K562 (cell line): ENCODE results near the gene LRRC4B. TPM values are rescaled to one million over a fixed set of nuclear protein-coding genes. Genes with fewer than 3 reads are reported as not detected.

Experiments
- ATF1 ChIP-seq, 2 experiments: fragments of 450-650 bp in 1 of 2; IDR thresholded peaks; 2 replicates each; pipeline ENCODE4 v1.6.1; 2016; ENCODE audit warnings: missing compliant biosample characterization in 1 of 2, missing genetic modification characterization in 1 of 2
- BRD4 ChIP-seq: fragments of 200-600 bp; sonication (generic); IDR thresholded peaks from 2 replicates; pipeline ENCODE4 v1.6.1; 2017; ENCODE audit warnings: inconsistent platforms
- CHAMP1 ChIP-seq: fragments of 450-650 bp; IDR thresholded peaks from 2 replicates; pipeline ENCODE4 v1.6.1; 2016; ENCODE audit warnings: mild to moderate bottlenecking
- HDAC2 ChIP-seq: fragments of 450-650 bp; IDR thresholded peaks from 2 replicates; pipeline ENCODE4 v1.6.1; 2016; ENCODE audit warnings: mild to moderate bottlenecking
- NFRKB ChIP-seq: fragments of 450-650 bp; IDR thresholded peaks from 2 replicates; pipeline ENCODE4 v1.6.1; 2016; ENCODE audit warnings: low read depth
- POLR2B ChIP-seq: fragments of 450-650 bp; IDR thresholded peaks from 2 replicates; pipeline ENCODE4 v1.6.1; 2018; ENCODE audit warnings: low read depth; ENCODE audit not compliant: partially characterized antibody
- RNF2 ChIP-seq: sonication (generic); IDR thresholded peaks from 2 replicates; pipeline ENCODE4 v1.6.1; 2016
- SMARCA5 ChIP-seq: fragments of 450-650 bp; IDR thresholded peaks from 2 replicates; pipeline ENCODE4 v1.6.1; 2016
- USF2 ChIP-seq: sonication (generic); formaldehyde crosslinking; IDR thresholded peaks from 2 replicates; pipeline ENCODE4 v1.5.0; 2020; ENCODE audit warnings: missing genetic modification reagents
- XRCC5 ChIP-seq: fragments of 200-400 bp; formaldehyde crosslinking; IDR thresholded peaks from 2 replicates; pipeline ENCODE4 v1.6.1; 2017; ENCODE audit warnings: low read depth, mild to moderate bottlenecking, low read length
- ZFP1 ChIP-seq: fragments of 450-650 bp; formaldehyde crosslinking; IDR thresholded peaks from 2 replicates; pipeline ENCODE4 v1.4.0; 2020; ENCODE audit warnings: mild to moderate bottlenecking, mixed read lengths
- ZNF318 ChIP-seq, 2 experiments: fragments of 450-650 bp; IDR thresholded peaks; 2 replicates each; pipeline ENCODE4 v1.6.1; 2016; ENCODE audit warnings: mild to moderate bottlenecking in 2 of 2, borderline replicate concordance in 1 of 2, low read depth in 1 of 2, moderate library complexity in 1 of 2
- ZNF740 ChIP-seq, 3 experiments: fragments of 200-800 bp in 1 of 3; sonication (Bioruptor generic) in 1 of 3; sonication (generic) in 1 of 3; formaldehyde crosslinking in 1 of 3; IDR thresholded peaks; 2 replicates each; pipeline versions ENCODE4 v1.6.1 to v1.8.0; 2016 to 2022; ENCODE audit warnings: mild to moderate bottlenecking in 2 of 3, missing compliant biosample characterization in 2 of 3, missing genetic modification characterization in 2 of 3, missing genetic modification reagents in 1 of 3
- ZNF766 ChIP-seq: fragments of 200-800 bp; sonication (Bioruptor generic); conservative IDR thresholded peaks from 2 replicates; pipeline ENCODE4 v1.6.1; 2016; ENCODE audit warnings: missing genetic modification characterization, missing compliant biosample characterization
- polyA plus RNA-seq, 8 experiments: library from polyadenylated mRNA; depleted of rRNA in 4 of 8; stranded (reverse) in 5 of 8; unstranded in 3 of 8; fragments of >200 nt; fragmentation: Nextera tagmentation in 2 of 8; fragmentation: Illumina TruSeq in 1 of 8; extraction: Ambion mirVana in 2 of 8; extraction: Trizol in 1 of 8; gene quantifications; 2 replicates each; pipeline versions ENCODE4 v1.2.1 to v1.2.3, GENCODE V29; 2011 to 2014; ENCODE audit warnings: inconsistent platforms in 1 of 8, missing spikeins in 1 of 8
- total RNA-seq, 7 experiments: library from RNA; depleted of rRNA in 6 of 7; stranded (reverse); fragments of >200 nt in 6 of 7; fragmentation: Illumina TruSeq in 2 of 7; extraction: Trizol in 2 of 7; gene quantifications; 2 replicates each; pipeline versions ENCODE4 v1.2.1 to v1.2.3, GENCODE V29; 2011 to 2021; ENCODE audit warnings: low replicate concordance in 1 of 7

LRRC4B gene
- total and polyA plus RNA-seq, 9 of the 15 experiments (the other 6 are each of a cell fraction or from before 2014, with no cell fraction given), result 0.18 to 9.6 (median 2.9) TPM; not detected in 2

- peak; percentile 47; the same call in 1 of the 2 replicates for TF ChIP-seq ZNF740 (CRISPR knock-in tag; IDR thresholded peaks at IDR 0.05)
- peak in 1 of 2 experiments; percentile 62; a peak in 1 of 4 replicates for TF ChIP-seq ZNF740 (tag; IDR thresholded peaks at IDR 0.05)
- no peak for TF ChIP-seq NFRKB
- no peak for TF ChIP-seq ZNF766 (CRISPR knock-in tag)
- TF ChIP-seq BRD4, result 0 out of 2 replicates have a peak, but pooled peaks have one; percentile 37
- TF ChIP-seq ZNF318 (IDR thresholded peaks at IDR 0.05; ENCODE audit: borderline replicate concordance in 1 of 2, low read depth in 1 of 2), result no peak
- no peak for TF ChIP-seq USF2
- peak; percentile 75 for TF ChIP-seq HDAC2
- no peak for TF ChIP-seq POLR2B
- no peak for TF ChIP-seq RNF2
- no peak for TF ChIP-seq SMARCA5
- TF ChIP-seq ATF1 (CRISPR knock-in tag; IDR thresholded peaks at IDR 0.05), result no peak
- TF ChIP-seq ATF1 (tag; IDR thresholded peaks at IDR 0.05), result peak; percentile 45
- TF ChIP-seq ZFP1 (CRISPR knock-in tag), result no peak
- peak; percentile 93 for TF ChIP-seq XRCC5
- TF ChIP-seq CHAMP1, result no peak
These were observed 11.8 kb downstream of the LRRC4B start (continued) for GRCh38 chr19:50556282-50557008.
